Astrocyte (in vitro differentiated cells and primary cell): ENCODE measurements around the gene KIAA1328. TPM values are rescaled to one million over a fixed set of nuclear protein-coding genes. Genes with fewer than 3 reads are reported as not detected.

ENCODE experiments used
- DNase-seq: peaks from one replicate; pipeline ENCODE4 v3.0.0-alpha.2; 2010; ENCODE audit warnings: low read depth
- FAIRE-seq: peaks from 2 replicates; lab custom pipeline; 2011; peaks lifted over from hg19 to GRCh38; lab: Jason Lieb, UNC
- H2AFZ ChIP-seq: 2 replicates; pipeline ENCODE4 v1.6.0; 2012; ENCODE audit warnings: low read depth, low read length, inconsistent platforms
- H3K27ac ChIP-seq: 2 replicates; pipeline ENCODE4 v1.5.1; 2011; ENCODE audit warnings: low read depth, low read length, inconsistent platforms
- H3K27me3 ChIP-seq: 2 replicates; pipeline ENCODE4 v1.6.0; 2011; ENCODE audit warnings: low read length, inconsistent platforms; ENCODE audit not compliant: insufficient read depth
- H3K36me3 ChIP-seq: 2 replicates; pipeline ENCODE4 v1.5.1; 2011; ENCODE audit warnings: low read length, inconsistent platforms; ENCODE audit not compliant: insufficient read depth
- H3K4me1 ChIP-seq: 2 replicates; pipeline ENCODE4 v1.5.1; 2011; ENCODE audit warnings: low read length, inconsistent platforms; ENCODE audit not compliant: insufficient read depth
- H3K4me2 ChIP-seq: 2 replicates; pipeline ENCODE4 v1.6.0; 2012; ENCODE audit warnings: low read length, inconsistent platforms
- H3K4me3 ChIP-seq: 2 replicates; pipeline ENCODE4 v1.5.1; 2011; ENCODE audit warnings: low read depth, mild to moderate bottlenecking, low read length, inconsistent platforms; ENCODE audit not compliant: insufficient read depth
- H3K79me2 ChIP-seq: 2 replicates; pipeline ENCODE4 v1.6.0; 2012; ENCODE audit warnings: mild to moderate bottlenecking, low read length, inconsistent platforms; ENCODE audit not compliant: insufficient read depth
- H3K9ac ChIP-seq: 2 replicates; pipeline ENCODE4 v1.6.0; 2012; ENCODE audit warnings: mild to moderate bottlenecking, low read length, inconsistent platforms
- H3K9me3 ChIP-seq: 2 replicates; pipeline ENCODE4 v1.5.1; 2012; ENCODE audit warnings: low read depth, mild to moderate bottlenecking, low read length, inconsistent platforms; ENCODE audit not compliant: insufficient read depth
- H4K20me1 ChIP-seq: 2 replicates; pipeline ENCODE4 v1.6.0; 2012; ENCODE audit warnings: low read length, inconsistent platforms; ENCODE audit not compliant: insufficient read depth
- H3K27ac Mint-ChIP-seq: one replicate; pipeline ENCODE4 v1.8.0; 2021; ENCODE audit warnings: mild to moderate bottlenecking, mixed read lengths; ENCODE audit not compliant: unreplicated experiment
- H3K27me3 Mint-ChIP-seq: one replicate; pipeline ENCODE4 v1.8.0; 2021; ENCODE audit warnings: low read depth, mixed read lengths; ENCODE audit not compliant: unreplicated experiment
- H3K36me3 Mint-ChIP-seq: one replicate; pipeline ENCODE4 v1.8.0; 2021; ENCODE audit warnings: low read depth, mixed read lengths; ENCODE audit not compliant: unreplicated experiment
- H3K4me1 Mint-ChIP-seq: one replicate; pipeline ENCODE4 v1.8.0; 2021; ENCODE audit warnings: low read depth, mixed read lengths; ENCODE audit not compliant: unreplicated experiment
- H3K4me3 Mint-ChIP-seq: one replicate; pipeline ENCODE4 v1.8.0; 2021; ENCODE audit warnings: mild to moderate bottlenecking, moderate library complexity, mixed read lengths; ENCODE audit not compliant: unreplicated experiment
- H3K9me3 Mint-ChIP-seq: one replicate; pipeline ENCODE4 v1.8.0; 2021; ENCODE audit warnings: mild to moderate bottlenecking, mixed read lengths; ENCODE audit not compliant: unreplicated experiment
- EZH2 ChIP-seq: IDR thresholded peaks from 2 replicates; pipeline ENCODE4 v1.6.1; 2012; ENCODE audit warnings: mild to moderate bottlenecking, low read length, inconsistent platforms; ENCODE audit not compliant: insufficient read depth
- total RNA-seq: library from RNA; stranded (reverse); gene quantifications from 2 replicates; pipeline ENCODE4 v1.2.1, GENCODE V29; 2021
- TF ChIP-seq, protein P1 (sequence below): IDR thresholded peaks from 2 replicates; pipeline ENCODE4 v1.5.1; 2011; ENCODE audit warnings: low read depth, mild to moderate bottlenecking, inconsistent platforms, low read length, moderate library complexity; ENCODE audit not compliant: insufficient read depth

KIAA1328 gene
- total RNA-seq, 1 donor from 2014 or later, result 3.7 TPM

DNA sequence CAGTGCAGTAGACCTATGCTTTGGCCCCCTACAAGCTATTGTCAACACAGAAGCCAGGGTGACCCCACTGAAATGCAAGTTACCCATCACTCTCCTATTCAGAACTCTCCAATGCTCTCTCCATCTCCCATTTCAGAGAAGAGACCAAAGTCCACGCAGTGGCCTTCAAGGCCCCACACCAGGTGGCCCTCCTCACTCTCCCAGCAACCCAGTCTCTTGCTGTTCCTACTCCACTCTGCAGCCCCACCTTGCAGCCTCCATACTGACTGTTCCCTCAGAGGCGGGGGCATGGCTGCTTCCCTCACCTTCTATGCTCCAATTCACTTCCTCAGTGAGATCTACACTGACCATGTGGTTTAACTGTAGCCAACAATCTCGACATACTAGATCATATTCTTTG lies 423.4 kb downstream of the KIAA1328 start:
- Histone ChIP-seq H2AFZ (no peak overlapping the region), H3K4me2 (no peak overlapping the region), H3K9ac (no peak overlapping the region), H3K4me3 (no peak overlapping the region), H3K36me3 (no peaks in the 10 kb centered on the region), H3K4me1 (peaks cover 3% of the 10 kb centered on the region), H3K79me2 (no peaks in the 10 kb centered on the region), H4K20me1 (no peaks in the 10 kb centered on the region), H3K27me3 (peaks cover 17% of the 10 kb centered on the region), H3K27ac (no peak overlapping the region), H3K9me3 (no peaks in the 10 kb centered on the region)
- no peaks in the 10 kb centered on the region for H3K4me1 Mint-ChIP-seq
- peaks cover 64% of the 10 kb centered on the region for H3K27me3 Mint-ChIP-seq
- H3K9me3 Mint-ChIP-seq, result peaks cover 3% of the 10 kb centered on the region
- no peaks in the 10 kb centered on the region for H3K36me3 Mint-ChIP-seq
- DNase-seq (no peak), FAIRE-seq (no peak)
- TF ChIP-seq EZH2, result no peak
- TF ChIP-seq, protein P1, sequence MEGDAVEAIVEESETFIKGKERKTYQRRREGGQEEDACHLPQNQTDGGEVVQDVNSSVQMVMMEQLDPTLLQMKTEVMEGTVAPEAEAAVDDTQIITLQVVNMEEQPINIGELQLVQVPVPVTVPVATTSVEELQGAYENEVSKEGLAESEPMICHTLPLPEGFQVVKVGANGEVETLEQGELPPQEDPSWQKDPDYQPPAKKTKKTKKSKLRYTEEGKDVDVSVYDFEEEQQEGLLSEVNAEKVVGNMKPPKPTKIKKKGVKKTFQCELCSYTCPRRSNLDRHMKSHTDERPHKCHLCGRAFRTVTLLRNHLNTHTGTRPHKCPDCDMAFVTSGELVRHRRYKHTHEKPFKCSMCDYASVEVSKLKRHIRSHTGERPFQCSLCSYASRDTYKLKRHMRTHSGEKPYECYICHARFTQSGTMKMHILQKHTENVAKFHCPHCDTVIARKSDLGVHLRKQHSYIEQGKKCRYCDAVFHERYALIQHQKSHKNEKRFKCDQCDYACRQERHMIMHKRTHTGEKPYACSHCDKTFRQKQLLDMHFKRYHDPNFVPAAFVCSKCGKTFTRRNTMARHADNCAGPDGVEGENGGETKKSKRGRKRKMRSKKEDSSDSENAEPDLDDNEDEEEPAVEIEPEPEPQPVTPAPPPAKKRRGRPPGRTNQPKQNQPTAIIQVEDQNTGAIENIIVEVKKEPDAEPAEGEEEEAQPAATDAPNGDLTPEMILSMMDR, result no peak
- H3K4me3 Mint-ChIP-seq, result peak overlapping the region; percentile 65
- no peak overlapping the region for H3K27ac Mint-ChIP-seq

DNA sequence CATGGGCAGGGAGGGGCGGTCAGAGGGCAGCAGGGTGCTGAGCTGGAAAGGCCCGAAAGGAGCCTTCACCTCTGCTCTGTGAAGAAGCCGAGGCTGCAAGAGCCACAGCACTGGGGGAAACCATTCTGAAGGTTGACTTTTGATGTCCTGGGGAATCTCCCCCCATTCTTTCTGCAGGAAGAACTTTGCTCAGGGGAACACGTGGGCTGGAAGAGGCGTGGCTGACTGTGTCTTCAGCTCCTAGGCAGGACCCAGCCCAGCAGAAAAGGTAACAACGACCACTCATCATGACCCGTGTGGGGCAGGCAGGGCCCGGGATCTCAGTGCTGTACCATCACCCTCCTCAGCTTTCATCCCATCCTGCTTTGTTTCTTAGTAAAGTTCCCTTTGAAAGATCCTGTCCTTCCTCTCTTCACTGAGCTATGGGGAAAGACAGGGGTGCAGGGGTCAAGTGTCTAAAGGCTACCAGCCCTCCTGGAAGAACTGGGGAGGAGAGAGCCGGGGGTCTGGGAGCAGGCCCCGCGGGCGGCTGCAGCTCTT lies 424.0 kb downstream of the KIAA1328 start:
- Histone ChIP-seq H3K9me3 (no peaks in the 10 kb centered on the region), H3K4me1 (peaks cover 3% of the 10 kb centered on the region), H4K20me1 (no peaks in the 10 kb centered on the region), H3K79me2 (no peaks in the 10 kb centered on the region), H3K36me3 (no peaks in the 10 kb centered on the region), H3K27ac (no peak overlapping the region), H2AFZ (no peak overlapping the region), H3K4me3 (no peak overlapping the region), H3K4me2 (peak overlapping the region; percentile 79), H3K27me3 (peaks cover 17% of the 10 kb centered on the region), H3K9ac (no peak overlapping the region)
- Mint-ChIP-seq H3K4me3 (peak overlapping the region; percentile 65), H3K27ac (no peak overlapping the region), H3K36me3 (no peaks in the 10 kb centered on the region), H3K27me3 (peaks cover 70% of the 10 kb centered on the region), H3K4me1 (no peaks in the 10 kb centered on the region), H3K9me3 (peaks cover 3% of the 10 kb centered on the region)
- DNase-seq (no peak), FAIRE-seq (no peak)
- TF ChIP-seq EZH2, result no peak
- TF ChIP-seq, protein P1, result no peak
